GM18508 (cell line): Measurements from ENCODE around the gene EFNB3.

Source experiments
- ATAC-seq: cut with Tn5 transposase; IDR thresholded peaks from one replicate; pipeline ENCODE4 v1.9.1; 2021; ENCODE audit warnings: moderate number of reproducible peaks; ENCODE audit not compliant: insufficient read depth, unreplicated experiment

The EFNB3 gene

DNA sequence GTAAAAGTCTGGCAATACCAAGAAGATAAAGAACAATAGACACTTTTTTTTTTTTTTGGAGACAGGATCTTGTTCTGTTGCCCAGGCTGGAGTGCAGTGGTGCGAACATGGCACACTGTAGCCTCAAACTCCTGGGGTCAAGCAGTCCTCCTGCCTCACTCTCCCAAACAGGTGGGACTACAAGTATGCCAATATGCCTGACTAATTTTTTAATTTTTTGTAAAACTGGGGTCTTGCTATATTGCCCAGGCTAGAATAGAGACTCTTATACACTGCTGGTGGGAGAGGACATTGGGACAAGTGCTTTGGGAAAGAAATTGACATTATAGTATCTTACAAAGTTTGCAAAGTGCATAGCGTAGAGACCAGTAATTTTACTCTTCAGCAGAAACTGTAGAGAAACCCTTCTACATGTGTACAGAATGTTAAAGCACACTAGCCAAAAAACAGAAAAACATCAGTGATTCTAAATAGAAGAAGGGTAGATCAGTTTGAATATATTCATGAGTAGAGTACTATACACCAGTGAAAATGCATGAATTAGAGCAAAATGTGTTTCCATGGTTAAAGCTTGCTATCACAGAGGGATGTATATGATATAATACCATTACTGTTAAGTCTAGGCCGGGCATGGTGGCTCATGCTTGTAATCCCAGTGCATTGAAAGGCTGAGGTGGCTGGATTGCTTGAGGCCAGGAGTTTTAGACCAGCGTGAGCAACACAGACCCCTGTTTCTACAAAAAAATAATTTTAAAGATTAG lies 7.0 kb upstream of the EFNB3 start:
- ATAC-seq: no peak

DNA sequence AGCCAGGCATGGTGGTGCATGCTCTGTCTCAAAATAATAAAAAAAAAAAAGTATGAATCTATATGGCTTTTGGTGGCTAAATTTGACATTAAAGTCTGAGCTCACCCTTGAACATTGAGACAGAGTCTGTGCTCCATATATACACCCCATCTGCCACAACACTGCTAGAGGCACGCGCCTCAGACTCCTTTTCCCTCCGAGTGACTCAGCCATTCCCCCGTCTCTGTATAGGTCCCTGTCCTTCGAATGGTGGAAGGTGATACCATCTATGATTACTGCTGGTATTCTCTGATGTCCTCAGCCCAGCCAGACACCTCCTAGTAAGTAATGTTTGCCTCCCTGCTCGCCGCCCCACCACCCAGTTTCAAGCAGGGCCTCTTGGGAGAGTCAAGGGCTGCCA lies 4.5 kb upstream of the EFNB3 start:
- no peak for ATAC-seq

DNA sequence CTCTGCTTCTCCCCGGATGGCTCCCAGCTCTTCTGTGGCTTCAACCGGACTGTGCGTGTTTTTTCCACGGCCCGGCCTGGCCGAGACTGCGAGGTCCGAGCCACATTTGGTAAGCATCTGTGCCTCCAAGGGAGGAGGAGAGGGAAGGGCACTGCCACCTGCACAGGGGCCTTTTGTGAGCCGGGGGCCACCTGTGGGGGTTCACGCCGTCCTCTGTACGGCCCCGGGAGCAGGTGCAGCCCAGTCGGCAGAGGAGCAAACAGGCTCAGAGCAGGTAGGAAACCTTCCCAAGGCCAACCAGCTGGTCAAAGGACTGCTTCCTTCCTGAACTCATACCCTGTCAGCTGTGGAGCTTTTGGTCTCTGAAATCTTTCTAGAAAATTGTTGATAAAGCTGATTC lies 3.3 kb upstream of the EFNB3 start:
- no peak for ATAC-seq

DNA sequence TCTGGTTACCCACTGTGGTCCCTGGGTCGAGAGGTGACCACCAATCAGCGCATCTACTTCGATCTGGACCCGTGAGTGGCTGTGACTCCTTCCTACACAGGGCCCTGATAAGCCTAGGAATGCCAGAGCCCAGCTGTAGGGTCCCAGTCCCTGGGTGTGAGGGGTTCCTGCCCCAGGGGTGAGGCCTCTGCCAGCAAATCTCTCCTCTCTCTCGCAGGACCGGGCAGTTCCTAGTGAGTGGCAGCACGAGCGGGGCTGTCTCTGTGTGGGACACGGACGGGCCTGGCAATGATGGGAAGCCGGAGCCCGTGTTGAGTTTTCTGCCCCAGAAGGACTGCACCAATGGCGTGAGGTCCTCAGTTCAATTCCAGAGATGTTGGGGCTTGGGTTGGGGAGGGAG lies 2.2 kb upstream of the EFNB3 start:
- ATAC-seq: no peak

DNA sequence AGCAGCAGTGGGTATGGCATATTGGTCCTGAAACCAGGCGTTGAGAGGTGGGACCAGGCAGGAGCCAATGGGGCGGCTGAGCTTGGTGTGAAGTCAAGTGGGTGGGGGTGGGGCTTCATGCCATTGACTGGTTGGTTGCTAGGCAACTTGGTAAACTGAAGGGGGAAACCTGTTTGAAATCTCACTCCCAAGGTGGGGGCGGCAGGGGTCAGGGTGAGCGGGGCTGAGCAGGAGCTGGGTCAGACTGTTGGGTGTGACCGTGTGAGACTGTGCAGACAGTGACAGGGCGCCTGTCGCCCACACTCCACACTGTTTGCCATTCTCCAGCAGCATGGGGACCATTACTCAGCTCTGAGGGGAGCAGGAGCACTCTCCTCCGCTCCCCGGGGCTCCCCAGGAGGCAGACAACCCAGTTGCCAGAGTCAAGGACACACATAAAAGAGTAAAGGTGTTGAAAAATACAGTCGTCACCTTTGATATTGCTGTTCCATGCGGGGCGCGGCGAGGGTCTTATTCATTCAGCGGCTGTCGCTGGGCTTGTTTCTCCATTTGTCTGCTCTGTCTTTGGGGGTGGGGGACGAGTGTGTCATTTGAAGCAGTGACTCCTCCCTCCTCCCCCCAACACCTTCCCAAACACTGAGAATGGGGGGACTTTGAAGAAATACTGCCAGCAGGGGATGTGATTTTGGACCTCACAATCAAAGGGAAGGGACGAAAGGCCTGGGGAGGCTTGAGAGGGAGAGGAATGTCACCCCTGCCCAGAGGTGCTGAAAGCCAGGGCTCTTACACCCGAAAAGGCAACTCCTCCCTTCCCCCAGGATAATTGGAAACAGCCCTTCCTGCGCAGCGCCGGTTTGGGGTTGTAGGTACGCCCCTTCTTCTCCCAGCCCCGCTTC lies 1.2 kb upstream of the EFNB3 start:
- no peak for ATAC-seq

DNA sequence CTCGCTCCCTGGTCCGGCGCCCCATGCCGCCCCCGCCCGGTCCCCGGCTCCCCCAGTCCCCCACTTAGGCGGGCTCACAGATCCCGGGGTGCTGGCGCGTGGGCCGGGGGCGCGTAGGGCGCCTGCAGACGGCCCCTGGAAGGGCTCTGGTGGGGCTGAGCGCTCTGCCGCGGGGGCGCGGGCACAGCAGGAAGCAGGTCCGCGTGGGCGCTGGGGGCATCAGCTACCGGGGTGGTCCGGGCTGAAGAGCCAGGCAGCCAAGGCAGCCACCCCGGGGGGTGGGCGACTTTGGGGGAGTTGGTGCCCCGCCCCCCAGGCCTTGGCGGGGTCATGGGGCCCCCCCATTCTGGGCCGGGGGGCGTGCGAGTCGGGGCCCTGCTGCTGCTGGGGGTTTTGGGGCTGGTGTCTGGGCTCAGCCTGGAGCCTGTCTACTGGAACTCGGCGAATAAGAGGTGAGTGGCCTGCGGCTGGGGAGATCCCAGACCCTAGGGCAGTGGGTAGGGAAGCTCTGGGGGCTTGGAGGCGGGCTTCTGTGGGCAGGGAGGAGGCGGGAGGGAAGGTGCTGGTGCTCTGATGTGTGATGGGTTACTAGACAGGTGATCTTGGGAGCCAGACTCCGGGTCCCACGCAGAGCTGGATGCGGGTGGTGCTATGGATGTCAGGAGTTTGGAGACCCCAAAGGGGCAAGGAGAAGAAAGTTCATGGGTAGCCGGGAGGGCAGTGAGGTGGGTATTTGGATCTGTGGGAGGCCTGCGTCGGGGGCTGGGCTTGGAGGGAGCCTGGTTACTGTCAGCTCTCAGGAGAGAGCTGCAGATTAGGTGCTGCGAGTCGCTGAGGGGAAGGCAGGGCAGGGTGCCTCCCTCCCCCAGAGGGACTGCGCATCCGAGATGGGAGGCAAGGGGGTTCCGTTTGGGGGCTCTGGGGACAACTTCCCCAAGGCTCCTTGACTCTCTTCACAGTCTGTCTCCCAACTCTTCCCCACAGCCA lies 560 bp downstream of the EFNB3 start:
- no peak for ATAC-seq

DNA sequence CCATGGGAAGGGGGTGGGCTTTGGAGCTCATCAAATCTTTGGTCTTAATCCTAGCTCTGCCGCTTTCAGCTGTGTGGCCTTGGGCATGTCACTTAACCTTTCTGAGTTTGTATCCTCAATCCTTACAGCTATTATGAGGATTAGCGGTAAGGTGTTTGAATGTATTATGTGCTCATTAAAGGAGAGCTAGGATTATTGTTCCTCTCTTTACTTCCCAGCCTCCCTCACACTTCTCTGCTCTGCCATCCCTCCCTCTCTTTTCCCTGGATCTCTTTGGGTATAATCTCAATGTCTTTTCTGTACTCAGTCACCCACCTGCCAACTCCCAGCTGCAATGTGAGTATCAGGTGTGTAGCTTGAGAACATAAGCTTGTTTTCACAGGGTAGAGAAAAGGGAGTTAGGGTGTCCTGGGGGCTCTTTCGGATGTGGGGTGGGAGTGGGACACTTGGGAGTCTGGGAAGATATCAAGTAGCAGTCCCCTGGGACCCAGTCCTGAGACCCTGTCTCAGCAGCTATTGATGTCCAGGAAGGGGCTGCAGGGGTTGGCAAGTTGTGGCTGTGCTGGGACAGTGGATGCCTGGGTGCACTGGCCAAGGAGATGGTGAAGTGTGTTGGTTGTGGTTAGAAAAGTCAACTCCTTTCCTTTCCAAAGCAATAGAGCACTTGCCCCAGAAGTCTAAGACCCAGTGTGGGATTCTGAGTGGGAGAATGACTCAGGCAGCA lies 1.8 kb downstream of the EFNB3 start:
- ATAC-seq: no peak

DNA sequence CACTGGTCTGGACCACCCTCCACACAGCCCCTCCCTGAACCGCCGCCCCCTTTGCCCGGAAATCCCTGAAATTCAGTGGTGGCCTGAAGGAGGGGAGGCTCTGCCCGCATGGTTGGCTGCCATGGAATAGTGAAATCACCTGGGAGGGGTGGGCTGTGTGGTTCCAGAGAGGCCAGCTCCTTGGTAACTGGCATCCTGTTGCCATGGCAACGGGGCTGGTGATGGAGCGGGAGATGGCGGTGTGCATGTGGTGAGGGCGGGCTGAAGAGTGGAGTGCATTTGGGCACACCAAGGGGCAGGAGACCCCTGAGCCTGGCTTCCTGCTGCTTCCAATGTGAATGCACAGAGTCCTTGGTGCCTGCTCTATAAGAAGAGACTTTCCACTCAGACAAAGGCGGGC lies 2.4 kb downstream of the EFNB3 start:
- ATAC-seq: no peak

DNA sequence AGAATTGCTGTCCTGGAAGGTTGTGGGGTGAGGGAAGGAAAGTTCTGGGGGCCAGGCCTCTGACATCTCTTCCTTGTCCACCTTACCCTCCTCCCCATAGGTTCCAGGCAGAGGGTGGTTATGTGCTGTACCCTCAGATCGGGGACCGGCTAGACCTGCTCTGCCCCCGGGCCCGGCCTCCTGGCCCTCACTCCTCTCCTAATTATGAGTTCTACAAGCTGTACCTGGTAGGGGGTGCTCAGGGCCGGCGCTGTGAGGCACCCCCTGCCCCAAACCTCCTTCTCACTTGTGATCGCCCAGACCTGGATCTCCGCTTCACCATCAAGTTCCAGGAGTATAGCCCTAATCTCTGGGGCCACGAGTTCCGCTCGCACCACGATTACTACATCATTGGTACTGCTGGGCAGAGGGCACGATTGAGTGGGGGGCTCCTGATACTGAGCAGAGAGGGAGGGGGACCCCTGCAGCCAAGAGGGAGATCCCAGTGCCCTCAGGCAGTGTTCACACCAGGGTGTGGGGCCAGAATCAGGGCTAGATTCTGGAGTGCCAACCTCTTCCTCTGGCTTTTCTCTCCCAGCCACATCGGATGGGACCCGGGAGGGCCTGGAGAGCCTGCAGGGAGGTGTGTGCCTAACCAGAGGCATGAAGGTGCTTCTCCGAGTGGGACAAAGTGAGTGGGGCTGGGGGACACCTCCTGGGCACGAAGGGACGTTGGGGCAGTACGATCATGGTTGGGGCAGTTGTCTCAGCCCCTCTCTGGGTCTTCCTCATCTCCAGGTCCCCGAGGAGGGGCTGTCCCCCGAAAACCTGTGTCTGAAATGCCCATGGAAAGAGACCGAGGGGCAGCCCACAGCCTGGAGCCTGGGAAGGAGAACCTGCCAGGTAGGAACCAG lies 3.1 kb downstream of the EFNB3 start:
- ATAC-seq: no peak

DNA sequence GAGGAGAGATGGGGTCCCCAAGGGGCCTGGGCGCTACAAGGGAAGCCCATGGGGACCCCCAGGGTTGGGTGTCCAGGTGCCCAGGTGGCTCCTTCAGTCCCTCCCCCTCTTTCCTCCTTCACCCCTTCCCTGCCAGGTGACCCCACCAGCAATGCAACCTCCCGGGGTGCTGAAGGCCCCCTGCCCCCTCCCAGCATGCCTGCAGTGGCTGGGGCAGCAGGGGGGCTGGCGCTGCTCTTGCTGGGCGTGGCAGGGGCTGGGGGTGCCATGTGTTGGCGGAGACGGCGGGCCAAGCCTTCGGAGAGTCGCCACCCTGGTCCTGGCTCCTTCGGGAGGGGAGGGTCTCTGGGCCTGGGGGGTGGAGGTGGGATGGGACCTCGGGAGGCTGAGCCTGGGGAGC lies 4.0 kb downstream of the EFNB3 start:
- ATAC-seq: no peak

DNA sequence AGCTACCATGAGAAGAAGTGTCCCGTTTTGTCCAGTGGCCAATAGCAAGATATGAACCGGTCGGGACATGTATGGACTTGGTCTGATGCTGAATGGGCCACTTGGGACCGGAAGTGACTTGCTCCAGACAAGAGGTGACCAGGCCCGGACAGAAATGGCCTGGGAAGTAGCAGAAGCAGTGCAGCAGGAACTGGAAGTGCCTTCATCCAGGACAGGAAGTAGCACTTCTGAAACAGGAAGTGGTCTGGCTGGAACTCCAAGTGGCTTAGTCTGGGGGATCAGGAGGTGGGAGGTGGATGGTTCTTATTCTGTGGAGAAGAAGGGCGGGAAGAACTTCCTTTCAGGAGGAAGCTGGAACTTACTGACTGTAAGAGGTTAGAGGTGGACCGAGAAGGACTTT lies 5.3 kb downstream of the EFNB3 start:
- no peak for ATAC-seq

DNA sequence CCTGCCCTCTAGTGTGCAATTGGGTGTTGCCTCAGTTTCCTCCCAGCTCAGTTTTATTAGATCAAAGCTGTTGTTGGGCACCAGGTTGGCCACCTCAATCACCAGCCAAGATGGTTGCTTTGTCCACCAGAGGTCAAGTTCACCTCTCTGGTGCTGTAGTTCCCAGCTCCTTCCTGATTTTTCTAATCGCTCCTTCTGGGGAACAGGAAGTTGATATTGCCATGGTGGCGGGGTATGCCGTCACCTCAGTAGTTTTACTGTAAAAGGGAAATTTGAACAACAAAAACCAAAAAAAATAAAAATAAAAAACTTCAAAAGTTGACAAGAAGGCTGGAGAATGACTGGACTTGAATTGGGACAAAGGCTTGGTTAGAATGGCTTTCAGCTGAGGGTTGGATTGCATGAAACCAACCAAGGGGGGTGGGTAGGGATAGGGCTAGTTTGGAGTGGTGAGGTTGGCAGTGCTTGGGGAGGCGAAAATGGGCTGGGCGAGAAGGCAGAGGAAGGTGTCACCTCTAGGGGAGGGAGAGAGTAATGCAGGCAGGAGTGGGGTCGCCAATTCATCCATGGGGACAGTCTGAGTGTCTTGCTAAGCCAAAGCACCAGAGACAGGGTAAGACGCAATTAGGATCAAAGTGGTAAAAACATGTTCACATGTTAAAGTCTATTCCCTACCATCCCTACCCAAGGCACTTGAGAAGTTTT lies 6.2 kb downstream of the EFNB3 start:
- ATAC-seq: no peak

DNA sequence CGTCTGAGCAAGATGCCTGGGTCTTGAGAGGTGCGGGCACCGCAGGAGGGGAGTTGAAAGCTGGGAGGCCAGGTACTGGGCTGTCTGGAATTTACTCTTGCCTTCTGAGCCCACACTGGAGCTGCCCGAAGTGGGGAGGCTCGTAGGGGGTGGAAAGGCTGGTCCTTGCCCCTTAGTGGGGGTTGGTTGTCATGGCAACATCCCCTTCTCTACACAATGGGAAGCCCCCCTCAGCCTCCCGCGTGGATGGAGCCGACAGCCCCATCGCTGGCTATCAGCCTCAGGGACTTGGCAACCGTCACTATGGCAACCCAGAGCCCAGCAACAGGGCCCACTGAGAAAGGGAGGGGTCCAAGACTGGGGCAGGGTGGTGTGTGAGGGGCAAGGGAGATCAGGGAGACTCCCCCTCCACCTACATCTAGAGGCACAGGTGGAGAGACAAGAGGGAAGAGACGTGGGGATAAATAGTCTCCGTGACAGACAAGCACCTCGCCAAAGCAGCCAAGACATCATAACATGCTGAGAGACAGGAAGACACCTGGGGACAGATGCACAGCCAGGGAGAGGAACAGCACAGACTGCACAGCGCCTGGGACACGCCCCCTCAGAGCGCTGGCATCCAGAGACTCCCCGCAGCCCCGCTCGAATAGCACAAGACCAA lies 7.2 kb downstream of the EFNB3 start:
- ATAC-seq: no peak

DNA sequence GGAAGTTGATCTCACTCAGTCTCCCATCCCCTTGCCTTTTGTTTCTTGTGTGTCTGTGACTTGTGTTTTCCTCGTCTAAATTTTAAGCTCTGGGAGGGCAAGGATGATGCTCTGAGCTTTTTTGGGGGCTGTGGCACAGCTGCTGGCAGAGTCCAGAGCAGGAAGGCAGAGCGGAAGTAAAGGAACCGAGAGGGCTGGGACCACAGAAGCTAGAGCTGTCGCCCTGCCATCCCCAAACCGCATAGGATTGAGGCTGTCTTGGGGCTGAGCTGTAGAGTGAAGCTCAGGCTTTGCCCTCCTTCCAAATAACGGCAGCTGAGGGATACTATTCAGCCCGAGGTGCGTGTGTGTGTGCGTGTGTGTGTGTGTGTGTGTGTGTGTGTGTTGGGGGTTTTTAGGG lies 8.8 kb downstream of the EFNB3 start:
- ATAC-seq: no peak

DNA sequence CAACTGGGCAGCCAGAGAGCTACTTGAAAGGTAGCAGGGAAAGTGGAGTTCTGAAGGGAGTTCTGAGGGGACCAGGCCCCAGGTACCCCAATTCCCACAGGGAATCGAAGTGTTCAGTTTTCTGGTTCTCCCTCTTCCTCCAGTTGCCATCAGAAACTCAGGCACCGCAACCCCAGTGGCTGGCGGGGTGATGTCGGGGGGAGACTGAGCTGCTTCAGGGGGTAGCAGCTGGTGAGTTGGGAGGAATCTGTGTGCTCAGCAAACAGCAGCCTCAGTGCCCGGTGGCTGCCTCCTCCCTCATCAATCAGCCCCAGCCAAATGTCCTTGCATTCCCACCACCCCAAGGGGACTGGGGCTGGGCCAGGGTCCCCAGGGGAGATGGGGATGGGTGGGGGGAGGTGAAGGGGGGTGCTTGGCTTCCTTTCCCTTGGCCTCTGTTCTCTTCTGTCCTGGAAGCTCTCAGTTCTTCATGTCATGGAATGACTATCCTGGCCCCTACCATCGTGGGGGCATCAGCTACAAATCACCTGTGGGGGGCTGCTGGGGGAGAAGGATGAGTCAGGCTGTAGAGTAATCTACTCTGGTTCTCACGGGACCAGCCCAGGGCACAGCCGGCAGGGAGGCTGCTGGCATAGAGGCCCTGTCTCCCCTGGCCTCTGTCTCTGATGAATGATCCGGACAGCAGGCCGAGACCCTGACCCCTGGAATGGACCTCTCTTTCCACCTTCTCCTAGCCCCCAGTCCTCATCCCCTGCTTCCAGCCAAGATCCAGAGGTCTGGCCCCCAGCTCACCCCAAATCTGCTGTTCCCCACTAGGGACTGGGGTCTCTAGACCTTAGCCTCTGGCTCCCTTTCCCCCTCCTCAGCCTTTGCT lies 10.0 kb downstream of the EFNB3 start:
- no peak for ATAC-seq

DNA sequence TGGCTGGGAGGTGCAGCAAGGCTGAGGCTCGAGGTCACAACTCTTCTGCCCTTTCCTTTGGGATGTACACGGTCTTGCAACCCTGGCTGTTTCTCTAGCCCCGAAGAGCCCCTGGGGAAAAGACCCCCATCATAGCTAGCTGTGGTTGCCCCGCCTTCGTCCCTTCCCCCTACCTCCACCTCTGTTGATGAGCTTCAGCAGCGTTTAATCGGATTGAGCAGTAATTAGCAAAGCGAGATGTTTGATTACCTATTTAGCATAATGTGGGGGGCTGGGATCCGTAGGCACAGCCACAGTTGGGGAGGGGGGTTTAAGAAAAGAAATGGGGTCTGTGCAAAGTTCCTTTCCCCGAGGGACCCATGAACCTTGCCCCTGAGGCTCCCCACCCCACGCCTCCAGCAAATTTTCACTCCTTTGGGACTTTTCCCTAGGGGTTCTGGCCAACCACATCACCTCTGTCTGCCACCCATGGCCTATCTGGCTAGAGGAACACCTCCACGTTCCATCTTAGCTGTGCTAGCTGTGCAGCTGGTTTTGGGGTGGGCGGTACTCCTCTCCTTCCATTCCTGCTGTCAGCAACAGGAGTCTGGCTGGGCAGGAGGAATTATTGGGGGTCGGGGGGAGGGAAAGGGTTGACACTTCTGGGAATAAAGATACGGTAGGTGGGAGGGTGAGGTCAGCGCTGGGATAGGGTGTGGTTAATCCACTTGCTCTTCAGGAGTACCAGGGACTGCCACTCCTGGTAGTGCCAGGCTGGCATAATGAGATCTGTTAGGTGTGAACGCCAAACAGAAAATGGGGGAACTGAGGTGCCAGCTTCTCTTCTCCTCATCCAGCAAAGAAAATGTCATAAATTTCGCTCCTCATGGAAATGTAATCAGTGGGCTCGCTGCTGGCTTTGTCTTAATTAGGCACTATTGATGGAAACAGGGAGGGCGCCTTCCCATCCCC lies 11.2 kb downstream of the EFNB3 start:
- no peak for ATAC-seq
